ENCODE data around the gene TMCC3.

Gene TMCC3

GRCh38 chr12:94686834-94687628, 36.7 kb upstream of the TMCC3 start:
- Histone ChIP-seq H3K9me3 (ENCODE audit: low read length) (no peaks in the 10 kb centered on the region), H3K9ac (ENCODE audit: low read length) (no peak overlapping the region), H3K4me3 (ENCODE audit: low read depth, low read length, poor library complexity, severe bottlenecking) (no peak overlapping the region), H3K27ac (ENCODE audit: low read depth, low read length, poor library complexity, severe bottlenecking) (no peak overlapping the region), H3F3A (ENCODE audit: insufficient read depth, low read length) (no peaks in the 10 kb centered on the region), H3K4me2 (ENCODE audit: low read length) (no peak overlapping the region), H2AFZ (ENCODE audit: low read length) (no peak overlapping the region), H3K9me2 (ENCODE audit: low read depth, low read length) (no peaks in the 10 kb centered on the region), H3K27me3 (ENCODE audit: insufficient read depth, low read length) (no peaks in the 10 kb centered on the region), H4K20me1 (ENCODE audit: insufficient read depth, low read length) (no peaks in the 10 kb centered on the region), H3K79me2 (ENCODE audit: insufficient read depth, low read length) (no peaks in the 10 kb centered on the region), H3K4me1 (ENCODE audit: insufficient read depth, low read length, severe bottlenecking) (no peaks in the 10 kb centered on the region), H3K36me3 (ENCODE audit: insufficient read depth, low read length) (no peaks in the 10 kb centered on the region)
- TF ChIP-seq CTCF (IDR thresholded peaks at IDR 0.05; ENCODE audit: low read length) = no peak

DNA sequence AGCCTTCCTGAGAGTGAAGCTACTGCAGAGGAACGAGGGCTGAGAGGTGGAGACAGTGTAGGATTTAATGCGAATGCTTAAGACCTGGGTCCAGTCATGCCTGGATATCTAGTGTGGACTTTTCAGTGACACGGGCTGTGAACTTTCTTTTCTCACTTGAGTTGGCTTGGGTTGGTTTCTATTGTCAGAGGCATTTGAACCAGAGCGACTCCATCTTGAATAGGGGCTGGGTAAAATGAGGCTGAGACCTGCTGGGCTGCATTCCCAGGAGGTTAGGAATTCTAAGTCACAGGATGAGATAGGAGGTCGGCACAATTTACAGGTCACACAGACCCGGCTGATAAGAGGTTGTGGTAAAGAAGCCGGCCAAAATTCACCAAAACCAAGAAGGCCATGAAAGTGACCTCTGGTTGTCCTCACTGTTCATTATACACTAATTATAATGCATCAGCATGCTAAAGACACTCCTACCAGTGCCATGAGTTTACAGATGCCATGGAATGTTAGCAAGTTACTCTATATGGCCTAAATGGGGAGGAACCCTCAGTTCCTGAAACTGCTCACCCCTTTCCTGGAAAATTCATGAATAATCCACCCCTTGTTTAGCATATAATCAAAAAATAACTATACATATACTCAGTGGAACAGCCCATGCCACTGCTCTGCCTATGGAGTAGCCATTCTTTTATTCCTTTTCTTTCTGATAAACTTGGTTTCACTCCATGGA, 34.2 kb upstream of the TMCC3 start:
- Histone ChIP-seq H4K20me1 (ENCODE audit: insufficient read depth, low read length) (no peaks in the 10 kb centered on the region), H3K4me2 (ENCODE audit: low read length) (no peak overlapping the region)

DNA sequence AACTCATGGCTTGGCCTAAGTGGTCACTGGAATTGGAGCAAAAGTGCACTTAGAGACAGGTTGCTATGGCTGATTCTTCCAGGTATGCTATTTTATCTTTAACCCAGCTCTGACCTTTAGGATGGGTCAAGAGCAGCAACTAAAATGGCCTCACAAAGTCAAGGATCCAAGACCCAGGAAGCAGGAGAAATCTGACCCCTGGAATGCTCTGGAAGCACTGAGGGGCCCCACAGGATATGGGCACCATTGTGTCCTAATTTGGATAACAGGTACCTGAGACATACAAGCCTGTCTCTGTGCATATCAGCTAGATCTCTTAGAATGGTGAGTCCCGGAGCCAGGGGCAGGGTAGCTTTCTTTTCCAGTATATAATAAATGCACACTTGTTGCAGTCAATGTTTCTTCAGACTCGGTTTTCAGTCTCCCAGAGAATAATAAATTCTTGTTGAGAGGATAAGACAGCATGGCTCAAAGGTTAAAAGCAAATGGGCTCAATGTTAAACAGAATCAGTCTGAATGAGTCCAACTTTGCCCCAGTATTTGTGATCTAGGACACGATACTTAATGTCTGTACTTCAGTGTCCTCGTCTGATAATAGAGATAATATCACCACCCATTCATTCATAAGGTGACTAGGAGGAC, 29.3 kb upstream of the TMCC3 start:
- Histone ChIP-seq H3F3A (ENCODE audit: insufficient read depth, low read length) (no peaks in the 10 kb centered on the region), H3K4me1 (ENCODE audit: insufficient read depth, low read length, severe bottlenecking) (no peaks in the 10 kb centered on the region), H3K9me3 (ENCODE audit: low read length) (no peaks in the 10 kb centered on the region), H3K27me3 (ENCODE audit: insufficient read depth, low read length) (no peaks in the 10 kb centered on the region), H4K20me1 (ENCODE audit: insufficient read depth, low read length) (no peaks in the 10 kb centered on the region), H3K9ac (ENCODE audit: low read length) (no peak overlapping the region), H3K27ac (ENCODE audit: low read depth, low read length, poor library complexity, severe bottlenecking) (no peak overlapping the region), H3K4me3 (ENCODE audit: low read depth, low read length, poor library complexity, severe bottlenecking) (no peak overlapping the region), H3K4me2 (ENCODE audit: low read length) (no peak overlapping the region), H2AFZ (ENCODE audit: low read length) (no peak overlapping the region), H3K9me2 (ENCODE audit: low read depth, low read length) (no peaks in the 10 kb centered on the region), H3K36me3 (ENCODE audit: insufficient read depth, low read length) (no peaks in the 10 kb centered on the region), H3K79me2 (ENCODE audit: insufficient read depth, low read length) (no peaks in the 10 kb centered on the region)
- TF ChIP-seq EZH2 (IDR thresholded peaks at IDR 0.05; ENCODE audit: borderline replicate concordance, low read length) (no peak), CTCF (IDR thresholded peaks at IDR 0.05; ENCODE audit: low read length) (no peak)

More for the DNA sequence above, 34.2 kb upstream of the TMCC3 start:
- no peaks in the 10 kb centered on the region for H3K36me3 ChIP-seq (ENCODE audit: insufficient read depth, low read length)
- no peaks in the 10 kb centered on the region for H3K79me2 ChIP-seq (ENCODE audit: insufficient read depth, low read length)
- no peaks in the 10 kb centered on the region for H3K4me1 ChIP-seq (ENCODE audit: insufficient read depth, low read length, severe bottlenecking)
- TF ChIP-seq EZH2 (IDR thresholded peaks at IDR 0.05; ENCODE audit: borderline replicate concordance, low read length) (no peak), CTCF (IDR thresholded peaks at IDR 0.05; ENCODE audit: low read length) (no peak)
- H3K9ac ChIP-seq (ENCODE audit: low read length) = no peak overlapping the region
- no peaks in the 10 kb centered on the region for H3K9me3 ChIP-seq (ENCODE audit: low read length)
- no peak overlapping the region for H3K27ac ChIP-seq (ENCODE audit: low read depth, low read length, poor library complexity, severe bottlenecking)
- no peak overlapping the region for H2AFZ ChIP-seq (ENCODE audit: low read length)
- no peaks in the 10 kb centered on the region for H3K9me2 ChIP-seq (ENCODE audit: low read depth, low read length)
- no peak overlapping the region for H3K4me3 ChIP-seq (ENCODE audit: low read depth, low read length, poor library complexity, severe bottlenecking)
- H3F3A ChIP-seq (ENCODE audit: insufficient read depth, low read length) = no peaks in the 10 kb centered on the region
- H3K27me3 ChIP-seq (ENCODE audit: insufficient read depth, low read length) = no peaks in the 10 kb centered on the region

All from OCI-LY1 (cell line).